Measurements from ENCODE around the gene RANBP3.

The RANBP3 gene

DNA sequence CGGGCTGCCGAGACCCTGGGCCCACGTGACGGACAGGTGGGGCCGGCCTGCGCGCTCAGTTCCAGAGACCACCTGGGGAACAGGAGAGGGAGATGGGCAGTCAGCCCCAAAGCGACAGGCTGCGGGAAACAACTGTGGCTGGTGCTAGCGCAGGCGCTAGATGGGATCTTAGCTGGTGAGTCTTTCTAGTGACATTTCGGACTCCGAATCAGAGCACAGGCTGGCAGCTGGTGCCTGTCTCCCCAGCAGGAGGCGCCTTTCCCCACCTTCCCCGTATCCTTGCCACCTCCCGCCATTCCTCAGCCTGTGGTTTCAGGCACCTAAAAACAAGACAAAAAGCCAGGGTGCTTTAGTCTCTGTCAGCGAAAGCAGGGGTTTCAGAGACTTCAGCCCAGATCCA, 19.4 kb upstream of the RANBP3 start:
- in situ Hi-C loops (cut with MboI; ENCODE audit: low sequenced_read_pairs, unreplicated experiment), result no loop called here
- TF ChIP-seq, protein P1, sequence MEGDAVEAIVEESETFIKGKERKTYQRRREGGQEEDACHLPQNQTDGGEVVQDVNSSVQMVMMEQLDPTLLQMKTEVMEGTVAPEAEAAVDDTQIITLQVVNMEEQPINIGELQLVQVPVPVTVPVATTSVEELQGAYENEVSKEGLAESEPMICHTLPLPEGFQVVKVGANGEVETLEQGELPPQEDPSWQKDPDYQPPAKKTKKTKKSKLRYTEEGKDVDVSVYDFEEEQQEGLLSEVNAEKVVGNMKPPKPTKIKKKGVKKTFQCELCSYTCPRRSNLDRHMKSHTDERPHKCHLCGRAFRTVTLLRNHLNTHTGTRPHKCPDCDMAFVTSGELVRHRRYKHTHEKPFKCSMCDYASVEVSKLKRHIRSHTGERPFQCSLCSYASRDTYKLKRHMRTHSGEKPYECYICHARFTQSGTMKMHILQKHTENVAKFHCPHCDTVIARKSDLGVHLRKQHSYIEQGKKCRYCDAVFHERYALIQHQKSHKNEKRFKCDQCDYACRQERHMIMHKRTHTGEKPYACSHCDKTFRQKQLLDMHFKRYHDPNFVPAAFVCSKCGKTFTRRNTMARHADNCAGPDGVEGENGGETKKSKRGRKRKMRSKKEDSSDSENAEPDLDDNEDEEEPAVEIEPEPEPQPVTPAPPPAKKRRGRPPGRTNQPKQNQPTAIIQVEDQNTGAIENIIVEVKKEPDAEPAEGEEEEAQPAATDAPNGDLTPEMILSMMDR (IDR thresholded peaks at IDR 0.05; ENCODE audit: borderline replicate concordance, control extremely low read depth, extremely low read depth, insufficient read depth, missing control alignments), result no peak
- no peak for DNase-seq (ENCODE audit: low spot score)

DNA sequence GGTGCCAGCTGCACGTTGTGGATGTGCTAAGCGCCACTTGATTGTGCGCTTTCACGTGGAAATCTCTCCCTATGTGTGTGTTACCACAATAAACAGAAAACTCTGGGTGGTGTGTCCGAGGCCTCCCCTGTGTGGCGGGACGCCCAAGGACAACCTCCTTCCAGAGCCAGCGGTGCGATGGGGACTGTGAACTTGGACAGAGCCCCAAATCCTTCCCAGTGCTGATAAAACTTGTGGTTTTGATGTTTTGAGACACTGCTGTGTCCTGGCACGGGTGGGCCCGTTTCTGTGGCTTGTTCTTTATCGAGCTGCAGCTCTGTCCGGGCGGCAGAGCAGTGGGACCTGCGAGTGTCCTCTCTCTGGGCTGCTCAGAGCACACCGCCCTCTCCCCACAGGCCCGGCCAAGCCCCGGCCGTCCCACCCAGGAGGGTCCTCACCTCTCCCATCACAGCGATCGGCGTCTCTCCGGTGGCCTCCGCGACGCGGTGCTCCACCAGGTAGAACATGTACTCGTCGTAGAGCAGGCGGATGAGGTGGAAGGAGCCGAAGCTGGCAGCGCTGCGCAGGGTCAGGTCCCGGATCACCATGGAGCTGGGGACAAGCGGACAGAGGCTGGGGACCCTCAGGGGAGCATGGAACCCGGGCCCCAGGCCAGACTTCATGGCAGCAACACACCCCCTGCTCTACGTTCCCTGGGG, 18.8 kb upstream of the RANBP3 start:
- in situ Hi-C loops (cut with MboI; ENCODE audit: low sequenced_read_pairs, unreplicated experiment), result no loop called here
- TF ChIP-seq, protein P1 (IDR thresholded peaks at IDR 0.05; ENCODE audit: borderline replicate concordance, control extremely low read depth, extremely low read depth, insufficient read depth, missing control alignments), result no peak
- DNase-seq (ENCODE audit: low spot score), result no peak

DNA sequence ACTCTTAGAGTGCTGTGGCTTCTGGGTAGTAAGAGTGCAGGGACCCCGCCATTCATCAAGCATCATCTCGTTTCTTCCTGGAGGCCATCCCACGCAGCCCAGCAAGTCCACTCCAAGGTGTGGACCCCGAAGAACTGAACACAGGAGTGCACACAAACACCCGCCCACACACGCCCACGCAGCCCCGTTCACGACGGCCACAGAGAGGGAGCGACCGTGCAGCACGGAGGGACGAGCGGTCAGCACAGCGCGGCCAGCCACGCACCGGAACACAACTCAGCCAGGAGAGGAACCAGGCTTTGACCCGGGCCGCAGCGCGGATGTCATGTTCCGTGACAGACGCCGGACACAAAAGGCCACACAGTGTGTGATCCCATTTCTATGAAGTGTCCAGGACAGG, 18.2 kb upstream of the RANBP3 start:
- no peak for DNase-seq (ENCODE audit: low spot score)
- TF ChIP-seq, protein P1 (IDR thresholded peaks at IDR 0.05; ENCODE audit: borderline replicate concordance, control extremely low read depth, extremely low read depth, insufficient read depth, missing control alignments), result no peak
- in situ Hi-C loops (cut with MboI; ENCODE audit: low sequenced_read_pairs, unreplicated experiment), result no loop called here

GRCh38 chr19:5995606-5996005, 17.7 kb upstream of the RANBP3 start:
- TF ChIP-seq, protein P1 (IDR thresholded peaks at IDR 0.05; ENCODE audit: borderline replicate concordance, control extremely low read depth, extremely low read depth, insufficient read depth, missing control alignments), result no peak
- no peak for DNase-seq (ENCODE audit: low spot score)
- in situ Hi-C loops (cut with MboI; ENCODE audit: low sequenced_read_pairs, unreplicated experiment), result no loop called here

DNA sequence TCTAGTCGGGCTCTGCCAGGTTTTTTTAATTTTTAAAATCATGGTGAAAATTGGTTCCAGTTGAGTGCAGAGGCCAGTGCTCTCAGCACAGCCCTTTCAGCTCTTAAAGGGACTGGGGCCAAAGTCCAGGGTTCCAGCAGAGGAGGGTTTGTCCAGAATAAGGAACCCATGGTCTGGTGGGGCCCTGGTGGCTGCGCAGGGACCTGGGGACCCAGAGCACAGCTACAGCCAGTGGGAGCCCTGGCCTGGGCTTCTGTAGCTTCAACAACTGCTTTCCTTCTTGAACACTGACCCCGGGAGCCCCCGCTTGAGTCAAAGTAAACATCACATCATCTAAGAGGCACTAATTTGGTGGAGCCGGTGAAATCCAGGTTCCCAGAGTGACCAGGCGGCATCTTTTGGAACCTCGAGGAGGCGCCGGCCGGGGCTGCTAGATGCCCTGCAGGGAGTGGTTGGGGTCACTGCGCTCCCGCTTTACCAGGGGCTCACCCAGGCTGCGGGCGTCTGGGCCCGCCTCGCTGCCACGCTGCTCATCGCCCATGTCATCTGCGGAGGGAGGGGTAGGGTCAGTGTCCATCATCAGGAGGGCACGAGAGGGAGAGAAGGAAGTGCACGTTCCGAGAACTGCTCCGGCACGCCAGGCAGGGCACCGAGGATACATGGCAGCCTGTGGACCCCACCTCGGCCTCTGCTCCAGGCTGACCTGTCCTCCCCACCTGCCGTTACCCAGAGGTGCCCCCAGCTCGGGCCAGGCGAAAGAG, 16.6 kb upstream of the RANBP3 start:
- in situ Hi-C loops (cut with MboI; ENCODE audit: low sequenced_read_pairs, unreplicated experiment), result no loop called here
- TF ChIP-seq, protein P1 (IDR thresholded peaks at IDR 0.05; ENCODE audit: borderline replicate concordance, control extremely low read depth, extremely low read depth, insufficient read depth, missing control alignments), result no peak
- no peak for DNase-seq (ENCODE audit: low spot score)

DNA sequence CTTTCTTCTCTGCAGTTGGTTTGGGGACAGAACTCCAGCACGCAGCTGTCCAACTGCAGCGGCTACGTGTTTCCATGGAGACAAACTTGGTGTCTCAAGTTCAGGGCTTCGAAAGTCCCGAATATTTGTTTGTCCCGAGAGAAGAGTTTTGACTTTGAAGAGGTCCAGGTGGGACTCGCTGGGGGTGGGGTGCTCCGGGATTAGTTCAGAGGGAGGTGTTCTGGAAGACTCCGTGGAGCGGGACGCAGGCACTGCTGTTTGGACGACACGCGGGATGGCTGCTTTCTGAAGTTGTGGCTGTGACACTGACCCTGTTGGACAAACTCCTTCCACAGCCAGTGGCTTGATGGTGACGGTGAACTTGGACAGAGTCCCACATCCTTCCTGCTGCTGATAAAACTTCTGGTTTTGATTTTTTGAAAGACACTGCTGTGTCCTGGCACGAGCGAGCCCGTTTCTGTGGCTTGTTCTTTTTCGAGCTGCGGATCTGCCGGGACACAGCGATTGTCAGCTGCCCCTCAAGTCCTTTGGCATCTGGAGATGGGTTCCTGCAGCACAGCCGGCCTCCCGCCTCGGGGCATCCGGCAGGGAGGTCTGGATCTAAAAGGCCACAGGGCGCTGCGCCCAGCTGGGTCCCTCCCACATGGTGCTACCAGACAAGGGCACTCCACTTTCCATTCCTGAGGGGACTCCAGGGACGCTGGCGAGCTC, 15.9 kb upstream of the RANBP3 start:
- no peak for DNase-seq (ENCODE audit: low spot score)

More for the DNA sequence above, 15.9 kb upstream of the RANBP3 start:
- in situ Hi-C loops (cut with MboI; ENCODE audit: low sequenced_read_pairs, unreplicated experiment), result no loop called here
- TF ChIP-seq, protein P1 (IDR thresholded peaks at IDR 0.05; ENCODE audit: borderline replicate concordance, control extremely low read depth, extremely low read depth, insufficient read depth, missing control alignments), result no peak

Measured in GM13976 (cell line).